B cell (primary cell): ENCODE results near the gene TANC2. TPM values are rescaled to one million over a fixed set of nuclear protein-coding genes. Genes with fewer than 3 reads are reported as not detected.

Experiments used
- ATAC-seq: fragments of 200-7000 bp; cut with Tn5 transposase; one replicate; pipeline ENCODE4 v1.10.0; 2021; ENCODE audit warnings: low read depth, mild to moderate bottlenecking, moderate number of reproducible peaks, moderate library complexity
- CTCF ChIA-PET: fragments of 350-600 bp; sonication (Branson Sonifier 250); formaldehyde crosslinking; loops from one replicate; lab custom pipeline; 2021; ENCODE audit warnings: antibody characterized with exemption, inconsistent platforms; lab: Charles Lee
- POLR2A ChIA-PET: fragments of 350-600 bp; sonication (Branson Sonifier 250); formaldehyde crosslinking; loops from one replicate; lab custom pipeline; 2021; ENCODE audit warnings: antibody characterized with exemption; lab: Charles Lee
- DNase-seq: peaks from one replicate; pipeline ENCODE4 v3.0.0; 2013
- H2AFZ ChIP-seq: 2 replicates; pipeline ENCODE4 v1.6.1; 2012; ENCODE audit warnings: mild to moderate bottlenecking, low read depth, low read length; ENCODE audit not compliant: insufficient read depth, poor library complexity, severe bottlenecking
- H3K27ac ChIP-seq, 2 donors: 1 replicate in 1 of 2; 2 replicates in 1 of 2; pipeline ENCODE4 v1.5.1; 2012 to 2013; ENCODE audit warnings: low read length in 2 of 2, mild to moderate bottlenecking in 2 of 2, moderate library complexity in 1 of 2
- H3K27me3 ChIP-seq, 4 experiments: fragments of 200-600 bp in 1 of 4; sonication (generic) in 1 of 4; replicated peaks in 1 of 4; 1 replicate in 2 of 4; 2 replicates in 2 of 4; pipeline versions ENCODE4 v1.6.1 to v1.7.0; 2013 to 2016; ENCODE audit warnings: low read length in 3 of 4, mild to moderate bottlenecking in 2 of 4, mixed read lengths in 1 of 4, moderate library complexity in 1 of 4; ENCODE audit not compliant: insufficient read depth in 4 of 4, control insufficient read depth in 3 of 4; ENCODE audit errors: control extremely low read depth in 1 of 4
- H3K36me3 ChIP-seq, 2 experiments: replicated peaks in 1 of 2; 1 replicate in 1 of 2; 2 replicates in 1 of 2; pipeline versions ENCODE4 v1.6.1 to v1.7.1; 2013; ENCODE audit warnings: low read length in 1 of 2; ENCODE audit not compliant: insufficient read depth in 2 of 2, control insufficient read depth in 1 of 2; ENCODE audit errors: control extremely low read depth in 1 of 2, extremely low read depth in 1 of 2
- H3K4me1 ChIP-seq, 2 donors: fragments of 200-600 bp in 1 of 2; sonication (generic) in 1 of 2; 1 replicate in 1 of 2; 2 replicates in 1 of 2; pipeline versions ENCODE4 v1.5.1 to v1.6.1; 2013 to 2017; ENCODE audit warnings: low read length in 2 of 2; ENCODE audit not compliant: control insufficient read depth in 2 of 2, insufficient read depth in 2 of 2
- H3K4me2 ChIP-seq: replicated peaks from 2 replicates; pipeline ENCODE3; 2012; ENCODE audit warnings: mild to moderate bottlenecking, low read depth, low read length; ENCODE audit not compliant: poor library complexity, severe bottlenecking
- H3K4me3 ChIP-seq, 5 experiments: fragments of 200-600 bp in 1 of 5; sonication (generic) in 1 of 5; 1 replicate in 3 of 5; 2 replicates in 2 of 5; pipeline versions ENCODE4 v1.5.1 to v1.7.0; 2011 to 2016; ENCODE audit warnings: low read length in 4 of 5, mild to moderate bottlenecking in 4 of 5, low read depth in 2 of 5, control low read depth in 1 of 5, moderate library complexity in 1 of 5; ENCODE audit not compliant: insufficient read depth in 1 of 5; ENCODE audit errors: control extremely low read depth in 1 of 5, extremely low read depth in 1 of 5
- H3K79me2 ChIP-seq: fragments of 200-600 bp; sonication (generic); one replicate; pipeline ENCODE4 v1.6.0; 2016; ENCODE audit warnings: low read length; ENCODE audit not compliant: control insufficient read depth, insufficient read depth
- H3K9ac ChIP-seq: fragments of 200-600 bp; sonication (generic); 2 replicates; pipeline ENCODE4 v1.6.1; 2017; ENCODE audit warnings: mild to moderate bottlenecking, low read length, moderate library complexity
- H3K9me3 ChIP-seq, 3 donors: one replicate each; pipeline versions ENCODE4 v1.6.1 to v1.7.1; 2013; ENCODE audit warnings: low read length in 2 of 3; ENCODE audit not compliant: control insufficient read depth in 2 of 3, insufficient read depth in 1 of 3; ENCODE audit errors: control extremely low read depth in 1 of 3
- H4K20me1 ChIP-seq: 2 replicates; pipeline ENCODE4 v1.6.0; 2012; ENCODE audit warnings: mild to moderate bottlenecking, low read length; ENCODE audit not compliant: insufficient read depth, control insufficient read depth, poor library complexity, severe bottlenecking
- H3K27ac Mint-ChIP-seq: one replicate; pipeline ENCODE4 v1.8.0; 2021; ENCODE audit warnings: mixed read lengths
- H3K27me3 Mint-ChIP-seq: one replicate; pipeline ENCODE4 v1.8.0; 2021; ENCODE audit warnings: mixed read lengths
- H3K4me1 Mint-ChIP-seq: one replicate; pipeline ENCODE4 v1.8.0; 2021; ENCODE audit warnings: mixed read lengths
- H3K4me3 Mint-ChIP-seq: one replicate; pipeline ENCODE4 v1.8.0; 2021; ENCODE audit warnings: mixed read lengths
- H3K9me3 Mint-ChIP-seq: one replicate; pipeline ENCODE4 v1.8.0; 2022; ENCODE audit warnings: mixed read lengths; ENCODE audit not compliant: insufficient read depth
- CTCF ChIP-seq: fragments of 200-600 bp; IDR thresholded peaks from one replicate; pipeline ENCODE4 v1.8.0; 2022; ENCODE audit warnings: antibody characterized with exemption, mild to moderate bottlenecking
- EZH2 ChIP-seq: IDR thresholded peaks from 2 replicates; pipeline ENCODE4 v1.6.1; 2012; ENCODE audit warnings: borderline replicate concordance, low read depth, mild to moderate bottlenecking, moderate library complexity, low read length; ENCODE audit not compliant: insufficient read depth, poor library complexity, severe bottlenecking
- WGBS: methylation state at CpG from one replicate; pipeline ENCODE4 v1.1.5; 2013; ENCODE audit warnings: missing lambda C conversion rate; ENCODE audit not compliant: insufficient coverage; 5-methylcytosine and 5-hydroxymethylcytosine counted together
- intact Hi-C: fragments of 100-400 bp; cut with micrococcal nuclease; formaldehyde crosslinking; loops from one replicate; pipeline ENCODE4 v1.10.0; 2022
- polyA plus RNA-seq: library from polyadenylated mRNA; depleted of rRNA; stranded (reverse); fragments of >200 nt; gene quantifications from 2 replicates; pipeline ENCODE4 v1.2.3, GENCODE V29; 2012
- total RNA-seq, 2 donors: library from RNA; stranded (reverse); fragments of 120-200 nt in 1 of 2; gene quantifications; 1 replicate in 1 of 2; 2 replicates in 1 of 2; pipeline versions ENCODE4 v1.2.3 to v1.2.4, GENCODE V29; 2013 to 2022

TANC2 gene
- total and polyA plus RNA-seq, 2 donors (not counting 1 experiment from before 2014, with no cell fraction given): 4.6 to 20.4 TPM

- ChIA-PET CTCF (no interaction called here), POLR2A (no interaction called here)
- Histone ChIP-seq H3K4me3 (no peak overlapping the region), H3K79me2 (no peaks in the 10 kb centered on the region), H3K27ac (no peak overlapping the region), H2AFZ (no peak overlapping the region), H3K27me3 (no peaks in the 10 kb centered on the region), H4K20me1 (no peaks in the 10 kb centered on the region), H3K9ac (no peak overlapping the region), H3K9me3 (no peaks in the 10 kb centered on the region), H3K4me1 (no peaks in the 10 kb centered on the region), H3K4me2 (no peak overlapping the region), H3K36me3 (no peaks in the 10 kb centered on the region)
- H3K4me3 Mint-ChIP-seq: no peak overlapping the region
- H3K27me3 Mint-ChIP-seq: peaks cover 18% of the 10 kb centered on the region
- intact Hi-C loops: no loop called here
- ATAC-seq: no peak
- no peak for TF ChIP-seq EZH2
- no peak for TF ChIP-seq CTCF
- no peak overlapping the region for H3K27ac Mint-ChIP-seq
- H3K4me1 Mint-ChIP-seq: no peaks in the 10 kb centered on the region
- 97% methylated on average over 6 of the region's 11 CpGs for WGBS
- DNase-seq: no peak
- no peaks in the 10 kb centered on the region for H3K9me3 Mint-ChIP-seq
Measured at GRCh38 chr17:62923258-62924150, 42.5 kb upstream of the TANC2 start.

- ATAC-seq: no peak
- WGBS: 100% methylated on average over 1 of the region's 3 CpGs
- intact Hi-C loops: no loop called here
Measured at GRCh38 chr17:62925267-62925836, 40.7 kb upstream of the TANC2 start.

More at GRCh38 chr17:62925267-62925836, 40.7 kb upstream of the TANC2 start:
- Mint-ChIP-seq H3K9me3 (no peaks in the 10 kb centered on the region), H3K4me3 (no peak overlapping the region), H3K27ac (no peak overlapping the region), H3K4me1 (no peaks in the 10 kb centered on the region), H3K27me3 (peaks cover 17% of the 10 kb centered on the region)
- TF ChIP-seq CTCF: no peak
- POLR2A ChIA-PET: no interaction called here
- no peaks in the 10 kb centered on the region for H3K36me3 ChIP-seq
- no peaks in the 10 kb centered on the region for H3K27me3 ChIP-seq
- no peak overlapping the region for H2AFZ ChIP-seq
- CTCF ChIA-PET: no interaction called here
- no peak overlapping the region for H3K4me2 ChIP-seq
- no peaks in the 10 kb centered on the region for H3K79me2 ChIP-seq
- H3K9me3 ChIP-seq: no peaks in the 10 kb centered on the region
- H3K4me1 ChIP-seq: no peaks in the 10 kb centered on the region
- no peak overlapping the region for H3K27ac ChIP-seq
- H3K9ac ChIP-seq: no peak overlapping the region
- no peak for DNase-seq
- no peaks in the 10 kb centered on the region for H4K20me1 ChIP-seq
- no peak overlapping the region for H3K4me3 ChIP-seq
